Measurements from ENCODE around the gene ZNF70.

ZNF70 gene

DNA sequence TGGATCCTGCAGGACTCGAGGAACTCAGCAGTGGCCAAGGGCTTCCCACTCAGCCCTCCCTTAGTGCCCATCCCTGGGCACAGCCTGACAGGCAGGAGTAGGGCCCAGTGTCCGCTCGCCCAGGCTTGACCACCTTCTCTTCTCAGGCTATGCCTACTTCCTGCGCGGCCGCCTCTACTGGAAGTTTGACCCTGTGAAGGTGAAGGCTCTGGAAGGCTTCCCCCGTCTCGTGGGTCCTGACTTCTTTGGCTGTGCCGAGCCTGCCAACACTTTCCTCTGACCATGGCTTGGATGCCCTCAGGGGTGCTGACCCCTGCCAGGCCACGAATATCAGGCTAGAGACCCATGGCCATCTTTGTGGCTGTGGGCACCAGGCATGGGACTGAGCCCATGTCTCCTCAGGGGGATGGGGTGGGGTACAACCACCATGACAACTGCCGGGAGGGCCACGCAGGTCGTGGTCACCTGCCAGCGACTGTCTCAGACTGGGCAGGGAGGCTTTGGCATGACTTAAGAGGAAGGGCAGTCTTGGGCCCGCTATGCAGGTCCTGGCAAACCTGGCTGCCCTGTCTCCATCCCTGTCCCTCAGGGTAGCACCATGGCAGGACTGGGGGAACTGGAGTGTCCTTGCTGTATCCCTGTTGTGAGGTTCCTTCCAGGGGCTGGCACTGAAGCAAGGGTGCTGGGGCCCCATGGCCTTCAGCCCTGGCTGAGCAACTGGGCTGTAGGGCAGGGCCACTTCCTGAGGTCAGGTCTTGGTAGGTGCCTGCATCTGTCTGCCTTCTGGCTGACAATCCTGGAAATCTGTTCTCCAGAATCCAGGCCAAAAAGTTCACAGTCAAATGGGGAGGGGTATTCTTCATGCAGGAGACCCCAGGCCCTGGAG is 32.6 kb upstream of the ZNF70 start:
- TF ChIP-seq CTCF (IDR thresholded peaks at IDR 0.05; ENCODE audit: insufficient read depth, low read depth, low read length, missing control alignments) = no peak
- no peak overlapping the region for H3K4me3 ChIP-seq (ENCODE audit: low read depth, low read length)
- no peak for DNase-seq (ENCODE audit: low read depth)

GRCh38 chr22:23782703-23783102 is 31.8 kb upstream of the ZNF70 start:
- no peak for TF ChIP-seq CTCF (IDR thresholded peaks at IDR 0.05; ENCODE audit: insufficient read depth, low read depth, low read length, missing control alignments)
- no peak overlapping the region for H3K4me3 ChIP-seq (ENCODE audit: low read depth, low read length)
- DNase-seq (ENCODE audit: low read depth) = no peak

GRCh38 chr22:23782252-23782651 is 31.3 kb upstream of the ZNF70 start:
- DNase-seq (ENCODE audit: low read depth) = no peak
- no peak for TF ChIP-seq CTCF (IDR thresholded peaks at IDR 0.05; ENCODE audit: insufficient read depth, low read depth, low read length, missing control alignments)
- H3K4me3 ChIP-seq (ENCODE audit: low read depth, low read length) = no peak overlapping the region

GRCh38 chr22:23781511-23782183 is 30.7 kb upstream of the ZNF70 start:
- TF ChIP-seq CTCF (IDR thresholded peaks at IDR 0.05; ENCODE audit: insufficient read depth, low read depth, low read length, missing control alignments) = no peak
- H3K4me3 ChIP-seq (ENCODE audit: low read depth, low read length) = no peak overlapping the region
- DNase-seq (ENCODE audit: low read depth) = no peak

DNA sequence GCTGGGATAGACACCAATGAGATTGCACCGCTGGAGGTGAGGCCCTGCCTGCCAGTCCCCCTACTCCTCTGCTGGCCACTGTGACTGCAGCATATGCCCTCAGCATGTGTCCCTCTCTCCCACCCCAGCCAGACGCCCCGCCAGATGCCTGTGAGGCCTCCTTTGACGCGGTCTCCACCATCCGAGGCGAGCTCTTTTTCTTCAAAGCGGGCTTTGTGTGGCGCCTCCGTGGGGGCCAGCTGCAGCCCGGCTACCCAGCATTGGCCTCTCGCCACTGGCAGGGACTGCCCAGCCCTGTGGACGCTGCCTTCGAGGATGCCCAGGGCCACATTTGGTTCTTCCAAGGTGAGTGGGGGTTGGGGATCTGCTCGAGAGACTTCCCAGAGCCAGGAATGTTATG is 30.2 kb upstream of the ZNF70 start:
- no peak for TF ChIP-seq CTCF (IDR thresholded peaks at IDR 0.05; ENCODE audit: insufficient read depth, low read depth, low read length, missing control alignments)
- no peak overlapping the region for H3K4me3 ChIP-seq (ENCODE audit: low read depth, low read length)
- no peak for DNase-seq (ENCODE audit: low read depth)

- no peak for DNase-seq (ENCODE audit: low read depth)
- no peak overlapping the region for H3K4me3 ChIP-seq (ENCODE audit: low read depth, low read length)
Measured at GRCh38 chr22:23780146-23780748, 29.3 kb upstream of the ZNF70 start.

More at GRCh38 chr22:23780146-23780748, 29.3 kb upstream of the ZNF70 start:
- no peak for TF ChIP-seq CTCF (IDR thresholded peaks at IDR 0.05; ENCODE audit: insufficient read depth, low read depth, low read length, missing control alignments)
